Smooth muscle cell (in vitro differentiated cells): Measurements from ENCODE around the gene EHF. TPM values are rescaled to one million over a fixed set of nuclear protein-coding genes. Genes with fewer than 3 reads are reported as not detected.

Experiments used
- DNase-seq: peaks from one replicate; lab custom pipeline; 2025; ENCODE audit not compliant: unreplicated experiment; lab: John Stamatoyannopoulos, UW
- H2AFZ ChIP-seq: fragments of 200-600 bp; sonication (generic); 2 replicates; pipeline ENCODE4 v1.6.0; 2016; ENCODE audit warnings: antibody characterized with exemption, low read depth, mild to moderate bottlenecking
- H3F3A ChIP-seq: fragments of 200-600 bp; sonication (generic); 2 replicates; pipeline ENCODE4 v1.6.0; 2017; ENCODE audit warnings: antibody characterized with exemption, low read depth
- H3K27ac ChIP-seq: fragments of 200-600 bp; sonication (generic); 2 replicates; pipeline ENCODE4 v1.5.1; 2016; ENCODE audit warnings: low read depth, mild to moderate bottlenecking
- H3K27me3 ChIP-seq: fragments of 200-600 bp; sonication (generic); 2 replicates; pipeline ENCODE4 v1.6.1; 2016; ENCODE audit warnings: low read depth, mild to moderate bottlenecking
- H3K36me3 ChIP-seq: fragments of 200-600 bp; sonication (generic); 2 replicates; pipeline ENCODE4 v1.5.1; 2016; ENCODE audit warnings: low read depth
- H3K4me1 ChIP-seq: fragments of 200-600 bp; sonication (generic); 2 replicates; pipeline ENCODE4 v1.5.1; 2016; ENCODE audit warnings: low read depth
- H3K4me2 ChIP-seq: fragments of 200-600 bp; sonication (generic); 2 replicates; pipeline ENCODE4 v1.6.0; 2016; ENCODE audit warnings: mild to moderate bottlenecking
- H3K4me3 ChIP-seq: fragments of 200-600 bp; sonication (generic); 2 replicates; pipeline ENCODE4 v1.5.1; 2016; ENCODE audit warnings: mild to moderate bottlenecking
- H3K79me2 ChIP-seq: fragments of 200-600 bp; sonication (generic); 2 replicates; pipeline ENCODE4 v1.6.0; 2016; ENCODE audit warnings: low read depth, mild to moderate bottlenecking
- H3K9ac ChIP-seq: fragments of 200-600 bp; sonication (generic); 2 replicates; pipeline ENCODE4 v1.6.0; 2016; ENCODE audit warnings: low read depth
- H3K9me3 ChIP-seq: fragments of 200-600 bp; sonication (generic); replicated peaks from 2 replicates; pipeline ENCODE4 v1.5.1; 2016; ENCODE audit warnings: low read depth
- H4K20me1 ChIP-seq: fragments of 200-600 bp; sonication (generic); 2 replicates; pipeline ENCODE4 v1.6.0; 2016; ENCODE audit warnings: low read depth
- WGBS: methylation state at CpG from one replicate; pipeline ENCODE4 v1.1.7; 2016; ENCODE audit warnings: low lambda C conversion rate; 5-methylcytosine and 5-hydroxymethylcytosine counted together
- polyA plus RNA-seq: library from polyadenylated mRNA; unstranded; fragments of >200 nt; fragmentation: Nextera tagmentation; extraction: Ambion mirVana; gene quantifications from 2 replicates; pipeline ENCODE4 v1.2.1, GENCODE V29; 2016
- total RNA-seq: library from RNA; depleted of rRNA; stranded (reverse); fragments of >200 nt; gene quantifications from 2 replicates; pipeline ENCODE4 v1.2.3, GENCODE V29; 2014
- TF ChIP-seq, protein P1 (sequence below): fragments of 200-600 bp; sonication (generic); IDR thresholded peaks from 2 replicates; pipeline ENCODE4 v1.5.1; 2017; ENCODE audit warnings: borderline replicate concordance, mild to moderate bottlenecking, antibody characterized with exemption; ENCODE audit not compliant: insufficient read depth, poor library complexity, severe bottlenecking

Gene EHF
- total and polyA plus RNA-seq, 2 experiments from 2014 or later, result 0.63 to 1.7 TPM

DNA sequence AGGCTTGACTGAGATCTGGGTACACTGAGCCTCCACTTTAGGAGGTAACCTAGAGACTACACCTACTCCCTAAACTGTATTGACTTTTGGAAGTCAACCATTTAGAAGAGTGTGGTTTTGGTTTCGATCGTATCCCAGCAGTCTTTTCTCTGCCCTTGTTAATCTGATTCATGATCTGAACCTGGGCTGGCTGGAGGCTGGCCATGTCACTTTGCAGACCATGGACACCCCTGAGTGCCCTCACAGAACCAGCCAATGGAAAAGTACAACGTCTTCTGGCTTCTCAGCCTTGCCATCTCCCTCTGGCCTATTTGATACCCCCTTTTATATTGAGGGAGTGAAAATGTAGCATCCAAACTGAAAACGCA is 10.8 kb downstream of the EHF start:
- Histone ChIP-seq H3F3A (no peaks in the 10 kb centered on the region), H3K79me2 (no peaks in the 10 kb centered on the region), H4K20me1 (no peaks in the 10 kb centered on the region), H3K4me3 (no peak overlapping the region), H3K36me3 (no peaks in the 10 kb centered on the region), H3K9ac (no peak overlapping the region), H3K9me3 (no peaks in the 10 kb centered on the region), H3K4me1 (peaks cover 6% of the 10 kb centered on the region), H2AFZ (no peak overlapping the region), H3K27ac (no peak overlapping the region), H3K27me3 (no peaks in the 10 kb centered on the region), H3K4me2 (no peak overlapping the region)
- TF ChIP-seq, protein P1, sequence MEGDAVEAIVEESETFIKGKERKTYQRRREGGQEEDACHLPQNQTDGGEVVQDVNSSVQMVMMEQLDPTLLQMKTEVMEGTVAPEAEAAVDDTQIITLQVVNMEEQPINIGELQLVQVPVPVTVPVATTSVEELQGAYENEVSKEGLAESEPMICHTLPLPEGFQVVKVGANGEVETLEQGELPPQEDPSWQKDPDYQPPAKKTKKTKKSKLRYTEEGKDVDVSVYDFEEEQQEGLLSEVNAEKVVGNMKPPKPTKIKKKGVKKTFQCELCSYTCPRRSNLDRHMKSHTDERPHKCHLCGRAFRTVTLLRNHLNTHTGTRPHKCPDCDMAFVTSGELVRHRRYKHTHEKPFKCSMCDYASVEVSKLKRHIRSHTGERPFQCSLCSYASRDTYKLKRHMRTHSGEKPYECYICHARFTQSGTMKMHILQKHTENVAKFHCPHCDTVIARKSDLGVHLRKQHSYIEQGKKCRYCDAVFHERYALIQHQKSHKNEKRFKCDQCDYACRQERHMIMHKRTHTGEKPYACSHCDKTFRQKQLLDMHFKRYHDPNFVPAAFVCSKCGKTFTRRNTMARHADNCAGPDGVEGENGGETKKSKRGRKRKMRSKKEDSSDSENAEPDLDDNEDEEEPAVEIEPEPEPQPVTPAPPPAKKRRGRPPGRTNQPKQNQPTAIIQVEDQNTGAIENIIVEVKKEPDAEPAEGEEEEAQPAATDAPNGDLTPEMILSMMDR, result no peak
- no peak for DNase-seq
- WGBS, result 89% methylated on average over 4 of the region's 4 CpGs

- no peaks in the 10 kb centered on the region for H4K20me1 ChIP-seq
- TF ChIP-seq, protein P1, result no peak
- H3K9ac ChIP-seq, result no peak overlapping the region
- H3K4me3 ChIP-seq, result no peak overlapping the region
- H2AFZ ChIP-seq, result no peak overlapping the region
- no peak overlapping the region for H3K27ac ChIP-seq
- H3K9me3 ChIP-seq, result no peaks in the 10 kb centered on the region
- H3K4me2 ChIP-seq, result no peak overlapping the region
- DNase-seq, result no peak
- H3K36me3 ChIP-seq, result no peaks in the 10 kb centered on the region
- H3F3A ChIP-seq, result no peaks in the 10 kb centered on the region
- peaks cover 6% of the 10 kb centered on the region for H3K4me1 ChIP-seq
- H3K79me2 ChIP-seq, result no peaks in the 10 kb centered on the region
- no peaks in the 10 kb centered on the region for H3K27me3 ChIP-seq
- 70% methylated on average over 7 of the region's 7 CpGs for WGBS
These were observed 11.4 kb downstream of the EHF start for GRCh38 chr11:34632105-34632791.

GRCh38 chr11:34633640-34633989 is 12.7 kb downstream of the EHF start:
- no peaks in the 10 kb centered on the region for H3F3A ChIP-seq
- peaks cover 6% of the 10 kb centered on the region for H3K4me1 ChIP-seq
- TF ChIP-seq, protein P1, result no peak
- no peak overlapping the region for H3K9ac ChIP-seq
- no peak overlapping the region for H2AFZ ChIP-seq
- H3K4me2 ChIP-seq, result no peak overlapping the region
- H4K20me1 ChIP-seq, result no peaks in the 10 kb centered on the region
- no peak for DNase-seq
- no peak overlapping the region for H3K4me3 ChIP-seq
- no peaks in the 10 kb centered on the region for H3K9me3 ChIP-seq
- no peaks in the 10 kb centered on the region for H3K36me3 ChIP-seq
- no peaks in the 10 kb centered on the region for H3K27me3 ChIP-seq
- H3K27ac ChIP-seq, result no peak overlapping the region
- no peaks in the 10 kb centered on the region for H3K79me2 ChIP-seq

DNA sequence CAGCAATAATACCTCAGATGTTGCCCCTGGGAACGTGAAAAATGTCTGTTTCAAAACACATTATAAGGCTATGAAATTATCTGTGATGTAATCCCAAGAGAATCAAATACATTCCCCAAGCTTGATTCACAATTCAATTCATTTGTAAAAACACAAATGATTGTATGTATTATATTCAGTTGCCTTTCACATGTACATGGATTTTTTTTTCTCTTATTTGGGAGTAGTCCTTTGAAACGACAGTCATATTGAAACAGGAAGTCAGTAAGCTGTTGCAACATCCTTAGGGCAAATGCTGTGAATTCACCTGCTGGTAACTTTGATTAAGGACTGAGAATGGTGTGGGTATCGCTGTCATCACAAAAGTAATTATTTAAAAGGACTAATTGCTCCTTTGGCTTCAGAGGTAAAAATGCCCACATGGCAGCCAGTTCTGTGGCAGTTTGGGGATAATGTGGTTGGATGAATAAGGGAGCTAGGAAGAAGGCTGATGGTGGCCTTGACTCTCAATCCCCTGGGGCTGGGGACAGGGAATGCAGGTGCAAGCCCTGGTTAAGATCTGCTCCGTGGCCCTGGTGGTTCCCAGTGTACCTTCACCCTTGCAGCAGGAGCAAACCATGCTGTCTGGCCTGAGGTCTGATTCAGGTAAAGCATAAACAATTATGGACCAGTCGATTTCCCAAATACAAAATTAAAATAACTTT is 13.2 kb downstream of the EHF start:
- Histone ChIP-seq H3K9me3 (no peaks in the 10 kb centered on the region), H3F3A (no peaks in the 10 kb centered on the region), H3K36me3 (no peaks in the 10 kb centered on the region), H3K4me1 (peaks cover 6% of the 10 kb centered on the region), H3K27ac (no peak overlapping the region), H3K79me2 (no peaks in the 10 kb centered on the region), H2AFZ (no peak overlapping the region), H4K20me1 (no peaks in the 10 kb centered on the region), H3K9ac (no peak overlapping the region), H3K27me3 (no peaks in the 10 kb centered on the region), H3K4me2 (no peak overlapping the region), H3K4me3 (no peak overlapping the region)
- TF ChIP-seq, protein P1, result no peak
- no peak for DNase-seq
- WGBS, result 68% methylated on average over 5 of the region's 5 CpGs
